Parathyroid adenoma (tissue), 2 donors: ENCODE measurements around the gene LIPF.
"Not testable (repeated sequence)": the region's sequence is repeated elsewhere in the genome, so short reads cannot be mapped to it uniquely, and the experiment has no call there.

Source experiments
- H2AFZ ChIP-seq: fragments of 300-600 bp; sonication (generic); one replicate; pipeline ENCODE4 v1.7.0; 2017; ENCODE audit warnings: antibody characterized with exemption, mild to moderate bottlenecking
- H3K27ac ChIP-seq: fragments of 300-600 bp; sonication (generic); one replicate; pipeline ENCODE4 v1.7.0; 2017
- H3K27me3 ChIP-seq: fragments of 300-600 bp; sonication (generic); one replicate; pipeline ENCODE4 v1.7.0; 2017; ENCODE audit warnings: low read length; ENCODE audit not compliant: control insufficient read depth, insufficient read depth
- H3K36me3 ChIP-seq: fragments of 300-600 bp; sonication (generic); one replicate; pipeline ENCODE4 v1.7.0; 2017; ENCODE audit warnings: low read length; ENCODE audit not compliant: control insufficient read depth, insufficient read depth
- H3K4me1 ChIP-seq: fragments of 300-600 bp; sonication (generic); one replicate; pipeline ENCODE4 v1.7.0; 2017; ENCODE audit warnings: control low read depth
- H3K4me2 ChIP-seq: fragments of 300-600 bp; sonication (generic); one replicate; pipeline ENCODE4 v1.7.0; 2017; ENCODE audit warnings: low read length
- H3K4me3 ChIP-seq: fragments of 300-600 bp; sonication (generic); one replicate; pipeline ENCODE4 v1.7.0; 2017; ENCODE audit warnings: low read depth, low read length
- H3K79me2 ChIP-seq: fragments of 300-600 bp; sonication (generic); one replicate; pipeline ENCODE4 v1.7.0; 2017; ENCODE audit warnings: control low read depth
- H3K9ac ChIP-seq: fragments of 300-600 bp; sonication (generic); one replicate; pipeline ENCODE4 v1.7.0; 2017; ENCODE audit warnings: mild to moderate bottlenecking
- H3K9me3 ChIP-seq: fragments of 300-600 bp; sonication (generic); one replicate; pipeline ENCODE4 v1.7.0; 2017; ENCODE audit warnings: low read length; ENCODE audit not compliant: control insufficient read depth
- CTCF ChIP-seq: fragments of 300-600 bp; sonication (generic); IDR thresholded peaks from one replicate; pipeline ENCODE4 v1.7.0; 2017; ENCODE audit warnings: antibody characterized with exemption, mild to moderate bottlenecking
- donor health status: primary hyperparathyroidism.

The LIPF gene

GRCh38 chr10:88659725-88660597 is 4.3 kb upstream of the LIPF start:
- Histone ChIP-seq H3K27me3 (no peaks in the 10 kb centered on the region), H3K4me3 (no peak overlapping the region), H3K9me3 (no peaks in the 10 kb centered on the region), H3K79me2 (no peaks in the 10 kb centered on the region), H3K9ac (no peak overlapping the region), H3K4me1 (no peaks in the 10 kb centered on the region), H3K27ac (no peak overlapping the region), H3K36me3 (no peaks in the 10 kb centered on the region), H2AFZ (no peak overlapping the region), H3K4me2 (no peak overlapping the region)
- TF ChIP-seq CTCF = no peak

GRCh38 chr10:88660598-88660884 is 3.7 kb upstream of the LIPF start:
- no peaks in the 10 kb centered on the region for H3K27me3 ChIP-seq

GRCh38 chr10:88661018-88661417 is 3.2 kb upstream of the LIPF start:
- H3K27ac ChIP-seq = no peak overlapping the region
- no peak for TF ChIP-seq CTCF

More at GRCh38 chr10:88660598-88660884, 3.7 kb upstream of the LIPF start:
- no peaks in the 10 kb centered on the region for H3K4me1 ChIP-seq
- no peaks in the 10 kb centered on the region for H3K36me3 ChIP-seq
- no peak overlapping the region for H3K9ac ChIP-seq
- H3K4me2 ChIP-seq = no peak overlapping the region
- TF ChIP-seq CTCF = no peak
- H2AFZ ChIP-seq = no peak overlapping the region
- no peaks in the 10 kb centered on the region for H3K9me3 ChIP-seq
- no peaks in the 10 kb centered on the region for H3K79me2 ChIP-seq
- H3K4me3 ChIP-seq = no peak overlapping the region
- H3K27ac ChIP-seq = no peak overlapping the region

DNA sequence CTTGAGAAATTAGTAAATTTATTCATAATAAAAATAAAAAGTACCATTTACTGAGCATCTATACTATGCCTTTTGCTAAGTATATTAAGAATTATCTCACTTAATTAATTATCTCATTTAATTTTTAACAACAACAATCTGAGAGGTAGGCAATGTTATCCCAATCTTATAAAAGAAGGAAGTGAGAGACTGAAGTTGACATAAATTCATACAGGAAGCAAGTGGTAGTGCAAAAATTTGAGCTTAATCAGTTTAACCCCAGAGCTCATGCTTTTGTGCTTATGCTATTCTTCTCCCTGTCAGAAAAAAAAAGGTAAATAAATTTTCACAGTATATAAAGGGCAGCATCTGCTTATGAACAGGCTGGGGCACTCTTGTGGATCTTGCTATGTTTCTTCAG is 2.7 kb upstream of the LIPF start:
- H3K27ac ChIP-seq = no peak overlapping the region
- H3K4me1 ChIP-seq = no peaks in the 10 kb centered on the region
- no peak overlapping the region for H3K9ac ChIP-seq
- H3K9me3 ChIP-seq = no peaks in the 10 kb centered on the region
- no peaks in the 10 kb centered on the region for H3K79me2 ChIP-seq
- no peak overlapping the region for H3K4me3 ChIP-seq
- H2AFZ ChIP-seq = no peak overlapping the region
- no peak overlapping the region for H3K4me2 ChIP-seq
- no peaks in the 10 kb centered on the region for H3K27me3 ChIP-seq
- no peaks in the 10 kb centered on the region for H3K36me3 ChIP-seq
- no peak for TF ChIP-seq CTCF

More at GRCh38 chr10:88661018-88661417, 3.2 kb upstream of the LIPF start:
- Histone ChIP-seq H3K36me3 (no peaks in the 10 kb centered on the region), H2AFZ (no peak overlapping the region), H3K27me3 (no peaks in the 10 kb centered on the region), H3K79me2 (no peaks in the 10 kb centered on the region), H3K4me1 (no peaks in the 10 kb centered on the region), H3K4me3 (no peak overlapping the region), H3K9me3 (no peaks in the 10 kb centered on the region), H3K4me2 (no peak overlapping the region), H3K9ac (no peak overlapping the region)

- not testable (repeated sequence) for H3K9ac ChIP-seq, H3K4me2 ChIP-seq, H3K27me3 ChIP-seq, H3K4me3 ChIP-seq, H3K27ac ChIP-seq, H2AFZ ChIP-seq, H3K9me3 ChIP-seq, H3K4me1 ChIP-seq, H3K79me2 ChIP-seq, H3K36me3 ChIP-seq
These were observed 1.1 kb upstream of the LIPF start for GRCh38 chr10:88663153-88663552.
